GM18505 (cell line): Measurements from ENCODE around the gene KIAA1210.
A peak's percentile ranks its signal among the peaks of the same experiment; 100 is the strongest.

ENCODE experiments used
- ATAC-seq: cut with Tn5 transposase; IDR thresholded peaks from one replicate; pipeline ENCODE4 v1.9.1; 2021; ENCODE audit not compliant: unreplicated experiment
- POLR2A ChIP-seq: IDR thresholded peaks from 4 replicates; pipeline ENCODE4 v1.6.1; 2011; ENCODE audit warnings: borderline replicate concordance; ENCODE audit not compliant: insufficient read depth, insufficient read length; ENCODE audit errors: extremely low read depth

KIAA1210 gene

DNA sequence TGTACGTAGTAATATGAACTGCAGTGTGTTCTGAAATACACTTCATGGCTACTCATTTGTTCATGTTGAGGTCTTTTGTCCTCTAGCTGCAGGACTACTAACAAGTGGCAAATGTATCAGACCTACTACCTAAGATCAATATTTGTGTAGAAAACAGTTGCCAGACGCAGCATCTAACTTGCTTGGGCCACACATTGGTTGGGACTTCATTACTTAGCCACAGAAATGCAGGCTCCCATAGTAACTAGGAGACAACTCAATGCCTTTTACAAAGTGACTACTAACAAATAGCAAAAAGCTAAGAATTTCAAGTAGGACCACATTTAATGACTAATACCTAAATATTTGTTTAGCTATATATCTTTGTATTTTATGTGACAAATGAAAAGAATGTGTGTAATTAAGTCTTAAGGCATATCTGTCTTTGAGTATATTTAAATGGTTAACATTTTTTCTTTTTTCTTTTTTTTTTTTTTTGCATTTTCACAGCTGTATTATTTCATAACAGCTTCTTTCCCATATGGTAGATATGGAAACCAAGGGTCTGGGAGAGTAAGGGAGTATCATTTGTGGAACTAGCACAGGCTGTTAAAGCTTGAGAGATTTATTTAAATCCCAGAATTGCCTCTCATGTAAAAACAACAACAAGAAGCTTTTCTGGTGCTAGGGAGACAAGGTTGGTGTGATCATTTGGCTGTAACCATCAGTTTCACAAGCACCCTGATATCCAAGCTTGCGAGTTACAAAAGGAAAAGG, 52.2 kb downstream of the KIAA1210 start:
- ATAC-seq = no peak
- no peak for TF ChIP-seq POLR2A

DNA sequence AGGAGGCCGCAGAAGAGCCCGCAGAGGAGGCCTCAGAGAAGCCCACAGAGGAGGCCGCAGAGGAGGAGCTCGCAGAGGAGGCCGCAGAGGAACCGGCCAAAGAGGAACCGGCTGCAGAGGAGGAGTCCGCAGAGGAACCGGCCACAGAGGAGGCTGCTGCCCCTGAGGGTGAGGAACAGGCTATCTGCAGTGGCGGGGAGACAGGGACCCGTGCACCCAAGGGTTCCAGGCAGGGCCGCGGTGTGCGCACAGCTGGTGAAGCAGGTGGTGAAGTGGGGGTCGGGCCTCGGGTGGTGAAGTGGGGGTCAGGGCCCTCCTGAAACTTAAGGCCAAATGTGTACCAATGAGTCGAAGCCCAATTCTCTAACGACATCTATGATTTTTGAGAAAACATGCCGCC, 53.7 kb downstream of the KIAA1210 start:
- no peak for ATAC-seq
- TF ChIP-seq POLR2A = no peak

DNA sequence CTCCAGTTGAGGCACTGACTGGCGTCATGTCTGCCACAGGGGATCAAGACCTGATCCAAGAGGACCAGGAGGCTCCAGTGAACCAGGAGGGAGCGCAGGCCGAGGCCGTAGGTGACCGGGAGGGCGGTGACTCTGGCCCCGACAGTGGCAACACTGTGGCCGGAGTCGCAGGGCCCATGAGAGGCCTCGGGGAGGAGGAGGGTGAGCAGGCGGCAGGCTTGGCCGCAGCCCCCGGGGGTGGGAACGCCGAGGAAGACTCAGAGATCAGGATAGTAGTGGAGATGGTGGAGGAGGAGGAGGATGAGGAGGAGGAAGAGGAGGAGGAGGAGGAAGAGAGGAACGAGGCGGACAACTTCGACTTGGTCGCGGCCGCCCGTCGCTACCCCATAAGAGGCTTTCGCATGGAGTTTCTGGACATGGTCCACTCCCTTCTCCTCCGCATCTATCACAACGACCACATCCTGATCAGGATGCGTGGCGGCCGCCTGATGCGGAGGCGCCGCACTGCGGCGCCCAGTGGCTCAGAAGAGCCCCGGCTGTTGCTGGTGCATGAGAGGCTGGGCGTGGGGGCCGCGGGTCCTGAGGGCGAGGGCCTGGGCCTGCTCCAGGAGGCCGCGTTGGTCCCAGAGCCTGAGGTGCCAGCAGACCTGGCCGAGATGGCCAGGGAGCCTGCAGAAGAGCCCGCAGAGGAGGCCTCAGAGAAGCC, 54.3 kb downstream of the KIAA1210 start:
- TF ChIP-seq POLR2A = no peak
- ATAC-seq = no peak

DNA sequence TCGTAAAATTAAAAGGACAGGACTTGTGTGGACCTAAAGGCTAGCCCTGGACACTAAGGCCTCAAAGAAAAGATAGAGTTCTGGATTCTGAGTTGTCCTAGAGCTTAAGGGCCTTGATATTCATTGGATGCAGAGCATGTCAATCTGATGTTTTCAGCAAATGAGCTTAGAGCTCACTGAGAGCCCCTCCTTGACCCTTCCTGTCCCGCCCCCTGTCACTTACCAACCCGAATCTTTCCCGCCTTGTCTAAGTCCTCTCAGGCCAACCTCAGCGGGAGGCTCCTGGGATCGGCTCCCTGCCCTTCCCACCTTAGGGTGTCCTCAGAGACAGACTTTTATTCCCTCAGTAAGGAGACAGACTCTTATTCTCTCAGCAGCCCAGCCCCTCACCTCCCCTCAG, 54.9 kb downstream of the KIAA1210 start, which contains the start of gene CT47C1:
Gene CT47C1 (plus strand): TSS at position 250 of the 400 bp plus-strand sequence. CDS start 233 bp downstream, outside the sequence.
- ATAC-seq = no peak
- TF ChIP-seq POLR2A = no peak

DNA sequence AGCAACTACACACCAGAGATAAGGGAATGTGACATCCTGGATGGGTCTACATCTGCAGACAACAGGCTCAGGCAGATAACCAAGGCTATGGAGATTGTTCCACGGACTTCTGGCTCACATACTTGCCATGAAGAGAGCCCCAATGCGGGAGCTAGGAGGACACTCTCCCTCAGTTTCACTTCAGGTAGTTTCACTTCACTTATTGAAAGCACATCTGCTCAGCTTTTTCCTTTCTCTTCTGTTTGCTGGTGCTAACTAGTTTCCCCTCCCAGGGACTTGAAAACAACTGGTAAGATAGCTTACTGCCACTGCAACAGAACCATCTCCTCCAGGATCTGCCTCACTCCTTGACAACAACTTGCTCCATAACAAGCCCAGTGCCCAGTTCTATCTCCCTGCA, 56.2 kb downstream of the KIAA1210 start:
- no peak for TF ChIP-seq POLR2A
- peak; percentile 85 for ATAC-seq

DNA sequence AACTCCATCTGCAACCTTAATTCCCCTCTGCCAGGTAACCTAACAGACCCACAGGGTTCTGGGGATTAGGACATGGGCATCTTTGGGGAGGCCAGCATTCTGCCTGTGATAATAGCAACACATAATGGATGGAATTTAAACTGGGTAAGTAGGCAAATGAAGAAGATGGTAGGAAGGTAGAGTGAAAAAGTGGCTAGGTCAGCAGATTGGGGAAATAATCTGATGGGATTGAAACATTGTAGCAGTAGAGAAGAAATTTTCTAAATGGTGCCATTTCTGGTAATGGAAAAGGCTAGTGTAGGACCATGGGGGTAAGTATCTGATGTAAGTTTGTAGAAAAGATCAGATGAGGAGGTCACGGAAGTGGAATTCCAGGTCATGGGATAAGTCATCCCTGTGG, 57.9 kb downstream of the KIAA1210 start:
- TF ChIP-seq POLR2A = no peak
- no peak for ATAC-seq

DNA sequence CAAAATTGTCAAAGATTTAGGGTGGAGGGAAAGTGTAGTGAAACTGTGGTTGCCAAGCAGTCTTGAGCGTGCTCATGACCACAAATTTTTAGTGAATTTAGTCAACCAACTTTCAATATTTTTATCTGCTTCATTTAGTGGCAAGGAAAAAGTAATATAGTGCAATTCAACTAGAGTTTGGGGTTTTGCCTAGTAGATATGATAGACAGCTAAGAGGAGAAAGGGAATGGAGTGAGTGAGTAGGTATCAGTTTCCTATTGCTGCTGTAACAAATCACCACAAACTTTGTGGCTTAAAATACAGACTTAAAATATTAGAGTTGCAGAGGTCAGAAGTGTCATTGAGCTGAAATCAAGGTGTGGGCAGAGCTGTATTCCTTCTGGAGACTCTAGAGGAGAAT, 58.5 kb downstream of the KIAA1210 start:
- no peak for TF ChIP-seq POLR2A
- ATAC-seq = no peak

DNA sequence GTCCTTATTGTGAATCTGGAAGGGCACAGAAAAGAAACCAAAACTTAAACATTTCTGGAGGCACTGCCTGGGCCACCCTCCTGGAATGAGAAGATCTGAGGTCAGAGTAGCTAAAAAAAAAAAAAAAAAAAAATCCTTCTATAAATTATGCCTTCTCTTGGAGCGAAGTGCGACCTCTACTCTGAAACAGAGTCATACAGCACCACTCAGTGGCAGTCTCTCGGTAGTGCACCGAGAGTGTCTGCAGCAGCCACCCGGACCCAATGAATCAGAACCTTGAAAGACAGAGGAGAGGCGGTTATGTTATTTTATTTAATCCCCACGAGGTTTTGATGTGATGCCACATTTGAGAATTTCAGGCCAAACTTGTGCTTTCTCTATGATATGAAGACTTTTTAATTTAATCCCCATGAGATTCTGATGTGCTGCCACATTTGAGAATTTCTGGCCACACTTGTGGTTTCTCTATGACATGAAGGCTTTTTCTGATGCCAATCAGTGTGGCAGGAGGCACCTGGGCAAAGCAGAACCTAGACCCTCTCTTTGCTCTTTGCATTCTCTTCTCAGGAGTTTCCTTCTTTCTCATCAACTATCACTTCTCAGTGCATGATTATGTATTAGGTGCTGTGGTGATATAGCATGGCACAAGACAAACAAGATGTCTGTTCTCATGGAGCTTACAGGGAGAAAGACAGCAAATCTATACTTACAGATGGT, 60.4 kb downstream of the KIAA1210 start:
- ATAC-seq = peak; percentile 47

DNA sequence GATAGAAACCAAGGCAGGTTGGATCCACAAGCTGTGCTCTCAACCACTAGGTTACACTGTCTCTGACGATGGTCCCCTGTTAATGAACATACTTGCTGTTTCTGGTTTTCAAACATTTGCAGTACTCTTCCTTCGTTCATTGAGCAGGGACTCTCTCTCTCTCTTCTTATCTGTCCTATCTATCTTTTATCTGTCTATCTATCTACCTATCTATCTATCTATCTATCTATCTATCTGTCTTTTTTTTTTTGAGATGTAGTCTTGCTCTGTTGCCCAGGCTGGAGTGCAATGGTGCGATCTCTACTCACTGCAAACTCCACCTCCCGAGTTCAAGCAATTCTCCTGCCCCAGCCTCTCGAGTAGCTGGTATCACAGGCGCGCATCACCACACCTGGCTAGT, 64.2 kb downstream of the KIAA1210 start:
- no peak for TF ChIP-seq POLR2A
- no peak for ATAC-seq

More for the DNA sequence above, 60.4 kb downstream of the KIAA1210 start:
- TF ChIP-seq POLR2A = no peak

DNA sequence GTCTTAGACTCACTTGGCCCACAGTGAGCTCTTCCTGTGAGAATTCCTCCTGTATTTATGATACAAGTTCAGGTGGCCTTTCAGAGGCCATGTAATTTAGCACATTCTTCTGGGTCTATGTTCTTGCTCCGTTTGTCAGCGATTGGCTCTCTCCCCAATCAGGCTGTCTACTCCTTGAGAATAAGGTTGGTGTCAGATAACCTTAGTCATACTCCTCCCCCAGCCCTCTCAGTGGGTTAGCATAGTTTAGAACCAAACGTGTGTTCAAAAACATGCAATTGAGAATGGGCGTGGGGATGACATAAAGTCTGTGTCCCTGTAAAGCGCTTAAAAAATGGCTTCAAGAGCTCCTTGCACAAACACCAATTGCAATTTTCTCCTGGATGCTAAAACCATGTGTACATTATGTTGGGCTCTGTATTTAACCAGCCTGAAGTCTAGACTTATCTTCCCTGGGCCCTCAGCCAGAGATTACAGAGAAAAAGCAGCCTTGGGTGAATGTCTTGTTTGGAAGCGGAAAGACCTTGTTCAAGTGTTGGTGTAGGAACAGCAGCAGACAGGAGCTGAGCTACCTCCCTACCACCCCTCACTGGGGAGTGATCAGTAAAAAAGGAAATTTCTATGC, 64.8 kb downstream of the KIAA1210 start:
- ATAC-seq = no peak
- no peak for TF ChIP-seq POLR2A

DNA sequence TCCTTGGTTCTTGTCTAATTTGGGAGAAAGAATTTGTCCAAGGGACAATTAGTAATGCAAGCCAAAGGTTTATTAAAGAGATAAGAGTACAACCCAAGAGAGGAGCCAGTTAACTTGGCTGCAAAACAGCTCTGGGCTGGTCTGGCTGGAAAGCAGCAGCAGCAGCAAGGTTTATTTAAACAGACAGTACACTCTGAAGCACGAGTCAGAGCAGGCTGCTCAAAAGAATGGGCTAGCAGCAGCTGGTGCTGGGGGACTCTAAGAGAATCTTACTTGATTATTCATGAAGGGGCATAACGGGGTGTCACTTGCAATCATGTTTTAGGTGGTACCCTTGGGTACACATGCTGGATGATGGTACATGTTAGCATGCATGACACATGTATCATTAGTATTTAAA, 71.9 kb downstream of the KIAA1210 start:
- TF ChIP-seq POLR2A = no peak
- ATAC-seq = no peak

DNA sequence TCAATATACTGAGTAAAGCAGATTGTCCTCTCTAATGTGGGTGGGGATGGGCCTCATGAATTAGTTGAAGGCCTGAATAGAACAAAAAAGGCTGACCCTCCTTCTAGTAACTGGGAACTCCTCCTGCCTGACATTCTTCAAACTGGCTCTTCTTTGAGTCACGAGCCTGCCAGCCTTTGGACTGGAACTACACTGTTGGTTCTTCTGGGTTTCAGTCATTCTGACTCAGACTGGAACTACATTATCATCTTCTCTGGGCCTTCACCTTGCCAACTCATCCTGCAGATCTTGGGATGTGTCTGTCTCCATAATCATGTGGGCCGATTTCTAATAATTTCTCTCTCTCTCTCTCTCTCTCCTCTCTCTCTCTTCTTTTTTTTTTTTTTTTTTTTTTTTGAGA, 81.7 kb downstream of the KIAA1210 start:
- no peak for TF ChIP-seq POLR2A
- no peak for ATAC-seq

DNA sequence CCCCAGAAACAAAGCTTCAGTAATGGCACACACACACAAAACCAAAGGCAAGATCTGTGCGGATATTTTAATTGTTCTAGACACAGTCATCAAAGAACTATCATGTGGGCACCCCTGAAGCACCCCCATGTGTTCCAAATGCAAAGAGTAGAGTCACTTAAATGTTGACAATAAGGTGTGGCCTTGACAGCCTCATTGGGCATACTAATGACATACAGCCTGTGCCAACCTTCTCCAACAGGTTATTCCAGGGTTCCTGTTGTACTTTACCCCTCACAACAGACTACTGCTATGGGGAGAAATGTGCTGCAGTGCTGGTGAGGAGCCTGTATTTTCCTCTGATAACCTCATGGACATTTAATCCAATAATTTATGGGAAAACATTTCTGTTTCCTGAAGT, 84.6 kb downstream of the KIAA1210 start:
- no peak for TF ChIP-seq POLR2A
- no peak for ATAC-seq
